Adipose tissue (tissue), 3 donors: ENCODE results near the gene HSPA4L. TPM values are rescaled to one million over a fixed set of nuclear protein-coding genes. Genes with fewer than 3 reads are reported as not detected.
A peak's percentile ranks its signal among the peaks of the same experiment; 100 is the strongest.

ENCODE experiments used
- H3K27ac ChIP-seq: one replicate; pipeline ENCODE4 v1.5.1; 2013; ENCODE audit warnings: low read depth, low read length
- whole genome bisulfite sequencing, 3 donors: extraction: QIAGEN DNeasy Blood & Tissue Kit; methylation state at CpG; one replicate each; pipeline ENCODE4 v1.1.7; 2013; 5-methylcytosine and 5-hydroxymethylcytosine counted together
- polyA plus RNA-seq, 3 donors: library from polyadenylated mRNA; stranded (reverse); fragments of 200-250 nt; gene quantifications; one replicate each; pipeline ENCODE4 v1.2.3, GENCODE V29; 2013
- donor health status: healthy with polysubstance abuse.
- donor health status: Bipolar disorder and iron deficiency.
- donor health status: healthy.

HSPA4L gene
- polyA plus RNA-seq, 3 donors = 0.45 to 0.85 (median 0.77) TPM

DNA sequence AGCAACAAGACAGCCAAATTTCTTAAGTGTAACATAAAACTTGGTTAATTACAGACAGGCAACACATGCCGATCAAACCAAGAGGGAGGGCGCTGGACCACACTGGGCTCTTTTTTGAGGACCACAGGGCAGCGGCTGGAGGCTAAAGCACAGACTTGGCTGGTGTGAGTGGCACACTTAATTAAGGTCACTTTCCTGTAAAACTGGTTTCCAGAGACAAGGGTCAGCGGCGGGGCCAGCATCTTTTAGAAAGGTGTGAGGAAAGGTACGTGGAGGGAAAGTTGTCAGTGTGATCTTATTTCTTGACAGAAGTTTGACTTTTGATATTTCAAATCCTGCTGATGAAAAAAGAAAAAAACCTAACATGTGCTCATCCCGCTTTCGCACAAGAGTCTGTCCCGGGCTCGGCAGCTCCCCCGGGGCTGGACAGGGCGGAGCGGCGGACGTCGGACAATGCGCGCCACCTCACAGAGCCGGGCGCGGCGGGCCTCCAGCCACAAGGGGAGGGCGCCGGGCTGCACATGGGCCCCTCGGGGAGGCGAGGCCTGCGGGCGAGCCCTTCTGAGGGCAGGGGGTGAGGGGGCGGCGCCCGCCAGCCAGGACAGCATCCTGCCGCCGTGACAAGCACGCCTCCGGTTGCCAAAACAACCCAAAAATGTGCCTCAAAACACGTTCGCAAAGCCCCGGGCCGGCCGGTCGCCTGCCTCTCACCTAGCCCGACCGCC lies 660 bp upstream of the HSPA4L start:
- WGBS, 3 donors = 8 to 15% (median 15%) methylated on average over 39 to 43 of the region's 43 CpGs
- peak overlapping the region; percentile 12 for H3K27ac ChIP-seq

DNA sequence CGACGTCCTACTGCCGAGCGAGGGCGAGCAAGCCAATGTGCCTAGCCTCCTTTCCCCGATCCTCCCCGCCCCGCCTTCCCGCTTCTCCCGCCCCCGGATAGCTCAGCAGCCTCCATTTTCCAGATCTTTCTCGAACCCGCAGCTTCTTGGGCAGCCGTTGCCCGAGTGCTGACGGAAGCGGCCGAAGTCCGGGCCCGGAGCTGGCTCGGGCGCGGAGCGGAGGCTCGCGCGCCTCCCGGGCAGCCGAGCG lies 172 bp upstream of the HSPA4L start:
- WGBS, 3 donors = 0 to 1% (median 0%) methylated on average over 30 of the region's 30 CpGs

DNA sequence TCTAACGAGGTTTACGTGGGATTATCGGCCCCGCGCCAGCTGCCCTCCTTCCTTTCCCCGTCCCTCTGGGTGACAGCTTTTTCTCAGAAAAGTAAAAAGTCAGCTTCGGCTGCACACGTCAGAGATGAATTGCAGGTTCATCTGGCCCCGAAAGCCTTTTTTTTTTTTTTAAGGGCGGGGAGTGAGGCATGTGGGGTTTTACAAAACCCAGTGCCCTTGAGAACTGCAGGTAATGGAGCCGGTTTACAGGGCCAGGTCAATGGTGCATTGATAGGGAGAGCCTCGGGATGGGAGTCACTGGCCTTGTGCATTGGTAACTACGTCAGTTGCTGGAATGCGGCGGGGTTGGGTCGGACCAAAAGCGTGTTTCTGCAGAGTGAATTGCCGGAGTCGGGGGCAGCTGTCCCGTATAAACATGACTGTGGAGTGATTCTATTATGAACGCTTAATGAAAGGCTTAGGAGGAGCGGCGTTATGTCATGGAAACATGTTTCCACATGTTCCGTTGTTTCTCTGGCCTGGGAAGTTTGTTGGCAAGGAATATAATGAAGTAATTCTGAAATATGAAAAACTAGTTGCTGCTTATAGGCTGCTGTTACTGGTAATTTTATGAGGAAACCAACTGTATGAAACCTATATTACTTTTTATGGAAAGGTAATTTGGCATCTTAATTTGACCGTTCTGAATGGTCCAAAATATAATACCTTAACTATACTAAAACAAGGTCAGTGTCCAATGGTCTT lies 1.1 kb downstream of the HSPA4L start:
- 5 to 6% (median 5%) methylated on average over 25 of the region's 25 CpGs for WGBS, 3 donors
- no peak overlapping the region for H3K27ac ChIP-seq

More for the DNA sequence above, 172 bp upstream of the HSPA4L start:
- peak overlapping the region; percentile 12 for H3K27ac ChIP-seq

DNA sequence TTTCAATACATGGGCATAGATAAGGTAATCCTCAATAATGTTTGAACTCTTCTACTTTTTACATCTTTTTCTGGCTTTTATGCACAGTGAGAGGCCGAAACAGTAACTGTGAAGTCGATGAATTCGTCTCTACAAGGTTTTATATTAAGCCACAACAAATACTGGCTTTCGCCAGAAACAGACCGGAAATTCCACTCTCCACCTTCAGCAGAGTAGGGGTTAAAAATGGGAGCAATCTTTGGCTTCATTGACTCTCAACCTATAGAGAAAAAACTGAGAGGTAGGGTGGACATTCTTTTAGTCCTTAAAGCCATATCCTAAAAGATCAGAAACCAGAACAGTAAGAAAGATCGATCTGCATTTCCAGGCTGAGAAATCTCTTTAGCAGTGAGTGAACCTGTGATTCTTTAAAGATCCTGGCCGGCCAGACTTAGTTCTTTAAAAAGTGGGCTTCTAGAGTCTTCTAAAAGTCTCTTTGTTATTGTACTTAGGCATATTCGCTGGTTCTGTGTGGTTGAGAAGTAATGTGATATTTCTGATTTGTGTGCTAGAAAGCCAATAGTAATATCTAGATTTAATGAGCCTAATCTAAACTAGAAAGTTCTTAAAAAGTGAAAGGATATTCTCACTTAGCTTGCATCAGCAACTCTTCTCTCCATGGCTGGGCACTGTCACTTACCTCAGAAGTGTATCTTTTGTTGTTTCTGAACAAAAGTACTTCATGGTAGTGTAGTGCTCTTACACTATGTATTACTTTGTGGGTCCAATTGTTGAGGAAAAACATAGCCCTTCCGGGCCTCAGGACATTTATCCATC lies 2.0 kb downstream of the HSPA4L start:
- no peak overlapping the region for H3K27ac ChIP-seq
- 42 to 91% (median 90%) methylated on average over 9 of the region's 9 CpGs for WGBS, 3 donors

DNA sequence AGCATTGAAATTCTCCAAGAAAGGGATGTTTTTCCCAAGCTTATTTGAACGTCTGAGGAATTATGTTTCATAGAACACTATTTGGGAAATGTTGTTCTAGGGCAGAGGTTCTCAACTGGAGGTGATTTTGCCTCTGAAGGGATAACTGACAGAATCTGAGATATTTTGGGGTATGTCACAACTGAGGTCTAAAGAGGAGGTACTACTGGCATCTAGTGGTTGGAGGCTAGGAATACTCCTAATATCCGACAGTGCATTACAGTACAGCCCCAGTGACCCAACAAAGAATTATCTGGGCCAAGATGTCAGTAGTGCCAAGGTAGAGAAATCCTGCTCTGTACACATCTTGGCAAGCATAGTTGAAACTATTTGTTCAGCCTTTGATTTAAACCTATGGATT lies 6.4 kb downstream of the HSPA4L start:
- WGBS, 3 donors = 79 to 87% (median 80%) methylated on average over 2 of the region's 2 CpGs
- H3K27ac ChIP-seq = no peak overlapping the region

DNA sequence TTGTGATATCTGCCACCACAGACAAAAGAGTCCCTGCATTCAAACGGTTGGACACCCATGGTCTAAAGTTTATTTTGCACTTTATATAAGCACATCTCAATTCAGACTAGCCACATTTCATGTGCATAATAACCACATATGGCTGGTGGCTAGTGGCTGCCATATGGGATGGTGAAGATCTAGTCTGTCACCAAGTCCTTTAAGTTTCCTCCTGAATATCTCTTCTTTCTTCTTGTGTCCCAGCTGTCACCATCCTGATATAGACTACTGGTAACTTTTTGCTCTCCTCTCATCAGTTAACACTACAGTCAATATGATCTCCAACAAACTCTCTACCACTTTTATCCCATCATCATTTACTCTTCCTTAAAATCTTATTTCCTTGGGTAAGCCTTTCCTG lies 9.3 kb downstream of the HSPA4L start:
- no peak overlapping the region for H3K27ac ChIP-seq
- WGBS, 3 donors = 69 to 84% (median 75%) methylated on average over 1 of the region's 1 CpG

DNA sequence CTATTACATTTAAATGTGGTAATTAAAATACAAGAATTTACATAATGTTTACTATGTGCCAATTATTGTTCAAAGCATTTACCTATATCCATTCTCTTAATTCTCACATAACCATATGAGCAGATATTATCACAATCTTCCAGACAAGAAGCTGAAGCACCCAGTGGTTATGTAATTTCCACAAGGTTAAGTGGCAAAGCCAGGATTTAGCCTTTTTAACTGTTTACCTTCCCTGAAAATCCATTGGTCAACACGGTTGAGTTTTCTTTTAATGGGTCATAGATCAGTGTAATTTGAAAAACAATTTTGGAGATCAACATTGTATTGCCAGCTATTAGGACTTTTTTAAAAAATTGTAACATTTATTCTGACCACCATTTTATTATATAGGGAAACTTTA lies 11.4 kb downstream of the HSPA4L start:
- WGBS, 3 donors = 66 to 74% (median 67%) methylated on average over 1 of the region's 1 CpG
- no peak overlapping the region for H3K27ac ChIP-seq

DNA sequence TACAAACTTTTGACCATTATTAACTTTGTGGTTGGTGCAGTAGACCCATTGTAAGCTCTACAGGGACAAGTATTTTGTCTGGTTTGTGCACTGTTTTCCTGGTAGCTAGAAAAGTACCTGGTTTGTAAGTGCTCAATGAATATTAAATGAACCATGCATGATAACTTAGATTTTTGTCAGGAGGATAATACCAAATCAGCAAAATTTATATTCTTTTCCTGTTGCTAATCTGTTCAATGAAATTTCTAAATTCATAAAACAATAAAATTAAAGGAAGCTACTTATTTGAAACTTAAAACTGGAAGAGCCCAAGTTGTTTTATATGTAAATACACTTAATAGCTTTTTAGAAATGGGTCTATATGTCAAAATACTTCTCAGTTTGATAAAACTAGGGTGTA lies 17.6 kb downstream of the HSPA4L start:
- H3K27ac ChIP-seq = no peak overlapping the region

DNA sequence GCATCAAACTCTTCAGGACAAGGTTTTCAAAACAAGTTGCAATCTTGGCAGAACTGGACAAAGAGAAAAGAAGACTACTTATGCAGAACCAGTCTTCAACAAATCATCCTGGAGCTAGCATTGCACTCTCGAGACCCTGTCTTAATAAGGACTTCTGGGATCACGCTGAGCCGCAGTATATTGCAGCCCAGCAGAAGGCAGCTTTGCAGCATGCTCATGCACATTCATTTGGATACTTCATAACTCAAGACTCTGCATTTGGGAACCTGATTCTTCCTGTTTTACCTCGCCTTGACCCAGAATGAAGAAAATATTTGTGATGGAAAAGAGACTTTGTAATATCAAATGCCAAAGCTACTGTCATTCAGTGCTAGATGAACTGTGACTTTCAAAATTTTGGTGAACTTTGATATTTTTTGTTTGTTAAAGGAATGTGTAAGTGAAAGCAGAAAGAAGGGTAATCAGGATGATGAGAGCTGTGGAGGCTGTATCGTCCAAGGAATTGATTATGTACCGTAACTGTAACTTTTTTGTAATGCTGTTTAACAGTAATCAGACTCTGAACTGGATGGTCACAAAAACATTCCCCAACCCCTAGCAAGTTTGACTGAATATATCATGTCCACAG lies 27.2 kb downstream of the HSPA4L start:
- 77 to 84% (median 83%) methylated on average over 6 of the region's 6 CpGs for WGBS, 3 donors
- H3K27ac ChIP-seq = no peak overlapping the region

DNA sequence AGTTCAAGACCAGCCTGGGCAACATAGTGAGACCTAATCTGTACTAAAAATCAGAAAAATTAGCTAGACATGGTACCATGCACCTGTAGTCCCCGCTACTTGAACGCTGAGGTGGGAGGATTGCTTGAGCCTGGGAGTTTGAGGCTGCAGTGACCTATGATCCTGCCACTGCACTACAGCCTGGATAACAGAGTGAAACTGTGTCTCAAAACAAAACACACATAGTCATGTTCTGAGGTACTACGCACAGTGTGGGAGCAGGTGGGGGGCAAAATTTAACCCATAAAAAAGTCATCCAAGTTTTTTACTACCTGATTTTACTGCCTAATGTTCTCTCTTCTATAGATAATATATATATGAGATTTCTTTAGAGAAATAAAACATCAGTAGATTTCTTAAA lies 28.4 kb downstream of the HSPA4L start:
- no peak overlapping the region for H3K27ac ChIP-seq
- WGBS, 3 donors = 94% methylated on average over 3 of the region's 3 CpGs

DNA sequence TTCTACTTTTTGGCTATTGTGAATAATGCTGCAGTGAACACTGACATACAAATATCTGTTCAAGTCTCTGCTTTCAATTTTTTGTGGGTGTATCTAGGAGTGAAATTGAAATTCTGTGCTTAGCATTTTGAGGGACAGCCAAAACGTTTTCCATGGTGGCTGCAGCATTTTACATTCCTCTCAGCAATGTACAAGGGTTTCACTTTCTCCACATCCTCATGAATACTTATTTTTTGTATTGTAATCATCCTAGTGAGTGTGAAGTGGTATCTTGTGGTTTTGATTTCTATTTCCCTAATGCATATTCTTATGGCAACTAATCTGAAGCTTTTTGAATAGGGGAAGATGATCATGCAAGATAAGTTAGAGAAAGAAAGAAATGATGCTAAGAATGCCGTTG lies 40.3 kb downstream of the HSPA4L start:
- 60 to 66% (median 62%) methylated on average over 2 of the region's 2 CpGs for WGBS, 3 donors
- H3K27ac ChIP-seq = no peak overlapping the region

DNA sequence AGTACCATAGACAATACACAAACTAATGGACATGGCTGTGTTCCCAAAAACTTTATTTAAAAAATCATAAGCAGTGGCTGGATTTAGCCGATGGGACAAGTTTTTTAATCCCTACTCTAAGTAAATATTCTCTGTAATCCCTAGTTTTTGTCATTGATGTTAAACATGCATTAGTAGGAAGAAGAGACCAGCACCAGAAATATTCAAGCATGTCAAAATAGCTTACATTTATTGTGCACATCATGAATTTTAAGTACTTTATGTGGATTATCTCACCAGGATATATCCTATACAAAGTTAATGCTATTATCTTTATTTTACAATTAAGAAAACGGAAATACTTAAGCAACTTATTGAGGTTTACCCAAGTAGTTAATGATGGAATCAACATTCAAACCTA lies 46.0 kb downstream of the HSPA4L start:
- 85 to 90% (median 90%) methylated on average over 2 of the region's 2 CpGs for WGBS, 3 donors
- no peak overlapping the region for H3K27ac ChIP-seq

DNA sequence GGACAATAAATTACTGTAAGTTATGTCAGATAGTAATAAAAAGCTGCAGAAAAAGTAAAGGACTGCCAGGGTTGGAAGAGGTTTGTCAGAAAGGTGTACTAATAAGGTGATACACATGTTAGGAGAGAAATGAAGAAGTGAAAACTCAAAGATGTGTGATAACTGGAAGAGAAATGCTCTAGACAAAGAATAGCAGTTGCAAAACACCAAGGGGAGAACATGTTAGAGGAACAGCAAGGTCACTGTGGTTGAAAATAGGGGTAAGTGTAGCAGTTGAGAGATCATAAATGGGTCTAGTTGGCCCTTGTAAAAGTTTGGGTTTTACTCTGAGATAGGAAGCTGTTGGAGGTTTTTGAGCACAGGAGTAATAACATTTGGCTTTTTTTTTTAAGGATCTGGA lies 46.9 kb downstream of the HSPA4L start:
- H3K27ac ChIP-seq = no peak overlapping the region

DNA sequence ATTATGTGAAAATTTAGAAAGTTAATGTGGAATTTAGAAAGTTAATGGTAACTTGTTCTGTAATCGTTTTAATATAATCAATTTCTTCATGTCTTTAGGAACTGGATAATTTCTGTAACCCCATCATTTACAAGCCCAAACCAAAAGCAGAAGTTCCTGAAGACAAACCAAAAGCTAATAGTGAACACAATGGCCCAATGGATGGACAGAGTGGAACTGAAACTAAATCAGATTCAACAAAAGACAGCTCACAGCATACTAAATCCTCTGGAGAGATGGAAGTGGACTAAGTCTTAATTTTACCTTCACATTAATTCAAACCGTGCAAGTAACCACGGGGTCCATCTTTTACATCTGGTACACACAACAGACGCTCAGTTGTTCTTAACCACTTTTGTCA lies 50.5 kb downstream of the HSPA4L start:
- 89 to 92% (median 90%) methylated on average over 4 of the region's 4 CpGs for WGBS, 3 donors

DNA sequence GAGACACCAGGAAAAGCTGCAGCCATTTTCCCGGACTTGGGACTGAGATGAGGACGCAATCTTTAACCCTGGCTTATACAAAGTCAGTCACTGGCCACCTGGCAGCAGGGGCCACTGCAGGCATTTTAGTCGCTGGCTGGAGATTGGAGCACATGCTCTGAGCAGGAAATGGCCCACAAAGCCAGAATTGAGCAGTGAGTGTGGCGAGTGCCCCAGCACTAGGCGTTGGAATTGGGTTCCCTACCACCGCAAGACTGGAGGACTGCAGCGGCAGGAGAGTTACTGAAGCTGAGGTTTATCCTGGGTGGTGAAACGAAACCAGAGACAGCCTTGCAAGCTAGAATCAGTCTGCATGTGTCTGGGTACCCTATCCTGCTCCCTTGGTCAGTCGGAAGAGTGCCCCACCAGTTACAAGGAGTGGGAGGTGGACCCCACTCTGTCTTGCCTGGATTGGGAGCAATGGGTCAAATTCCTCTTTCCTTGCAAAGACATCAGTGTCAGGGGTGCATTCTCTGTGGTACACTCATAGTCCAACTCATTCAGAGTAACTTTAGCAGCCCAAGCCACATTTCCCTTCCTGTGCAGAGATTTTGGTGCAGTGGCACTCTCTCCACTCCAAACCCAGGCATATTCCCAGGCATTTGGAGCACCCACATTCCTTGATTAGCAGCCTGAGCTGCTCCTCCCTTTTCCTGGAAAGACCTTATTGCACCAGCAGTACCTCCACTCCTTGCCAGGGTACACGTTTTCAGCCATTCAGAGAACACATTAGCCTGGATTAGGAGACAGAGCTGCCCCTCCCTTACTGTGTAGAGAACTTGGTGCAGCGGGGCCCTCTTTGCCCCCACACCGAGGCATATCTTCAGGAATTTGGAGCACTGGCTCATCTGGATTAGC lies 61.8 kb downstream of the HSPA4L start:
- no peak overlapping the region for H3K27ac ChIP-seq
- WGBS, 3 donors = 93 to 95% (median 95%) methylated on average over 12 of the region's 12 CpGs

More for the DNA sequence above, 50.5 kb downstream of the HSPA4L start:
- H3K27ac ChIP-seq = no peak overlapping the region

DNA sequence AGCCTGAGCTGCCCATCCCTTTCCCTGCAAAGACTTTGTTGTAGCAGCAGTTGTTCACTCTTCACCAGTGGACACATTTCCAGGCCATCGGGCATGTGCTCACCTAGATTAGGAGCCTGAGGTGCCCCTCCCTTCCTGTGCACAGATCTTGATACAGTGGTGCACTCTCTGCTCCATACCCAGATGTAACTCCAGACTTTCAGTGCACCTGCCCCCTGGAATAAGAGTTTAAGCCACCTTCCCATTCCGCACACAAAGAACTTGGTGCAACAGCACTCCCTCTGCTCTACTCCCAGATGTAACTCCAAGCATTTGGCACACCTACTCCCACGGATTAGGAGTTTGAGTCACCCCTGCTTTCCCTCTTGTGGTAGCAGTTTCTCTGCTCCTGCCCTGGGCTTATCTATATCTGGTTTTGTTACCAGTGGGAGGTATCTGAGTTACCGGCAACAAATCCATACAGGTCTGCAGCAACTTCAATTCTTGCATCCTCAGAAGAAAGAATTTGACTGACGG lies 62.5 kb downstream of the HSPA4L start:
- no peak overlapping the region for H3K27ac ChIP-seq
- 85 to 89% (median 88%) methylated on average over 5 of the region's 5 CpGs for WGBS, 3 donors

DNA sequence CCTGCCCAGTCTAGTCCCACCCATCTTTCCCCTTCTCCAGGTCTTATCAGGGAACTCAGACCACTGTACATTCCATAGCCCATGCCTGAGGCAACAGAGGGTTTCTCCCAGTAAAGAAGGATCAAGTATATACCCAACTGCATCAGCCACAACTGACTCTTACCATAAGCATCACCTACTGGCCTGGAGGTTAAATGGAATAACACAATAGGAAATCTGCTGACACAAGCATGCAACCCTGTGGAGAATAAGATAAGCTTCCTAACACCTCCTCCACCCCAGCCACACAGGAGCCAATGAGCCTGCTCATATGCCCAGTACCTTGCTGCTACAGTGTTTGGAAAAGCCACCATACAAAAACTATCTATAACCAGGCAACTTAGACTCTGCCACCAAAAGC lies 63.9 kb downstream of the HSPA4L start:
- no peak overlapping the region for H3K27ac ChIP-seq

DNA sequence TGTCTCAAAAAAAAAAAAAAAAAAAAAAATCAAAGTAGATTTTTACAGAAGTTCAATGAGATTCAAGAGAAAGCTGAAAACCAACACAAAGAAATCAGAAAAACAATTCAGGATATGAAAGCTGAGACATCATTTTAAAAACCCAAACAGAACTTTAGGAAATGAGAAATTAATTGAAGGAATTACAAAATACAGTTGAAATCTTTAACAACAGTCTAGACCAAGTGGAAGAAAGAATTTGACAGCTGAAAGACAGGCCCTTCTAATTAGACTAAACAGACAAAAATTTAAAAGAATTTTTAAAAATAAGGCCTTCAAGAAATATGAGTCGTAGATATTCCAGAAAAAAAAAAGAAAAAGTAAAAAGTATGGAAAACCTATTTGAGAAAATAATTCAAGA lies 64.6 kb downstream of the HSPA4L start:
- 94 to 98% (median 96%) methylated on average over 1 of the region's 1 CpG for WGBS, 3 donors

More for the DNA sequence above, 64.6 kb downstream of the HSPA4L start:
- H3K27ac ChIP-seq = no peak overlapping the region
